AG04450 (cell line): Measurements from ENCODE around the gene OLFM1. TPM values are rescaled to one million over a fixed set of nuclear protein-coding genes. Genes with fewer than 3 reads are reported as not detected.
"Not testable (repeated sequence)": the region's sequence is repeated elsewhere in the genome, so short reads cannot be mapped to it uniquely, and the experiment has no call there.

Source experiments
- CTCF ChIA-PET: fragments of 300-600, 350-600 bp; formaldehyde crosslinking; extraction: SDS; loops from one replicate; lab custom pipeline; 2022; ENCODE audit warnings: antibody characterized with exemption, inconsistent platforms; lab: Charles Lee
- POLR2A ChIA-PET: fragments of 350-600 bp; formaldehyde crosslinking; extraction: SDS; loops from one replicate; lab custom pipeline; 2021; ENCODE audit warnings: antibody characterized with exemption, inconsistent platforms; lab: Yijun Ruan, JAX
- DNase-seq: peaks from one replicate; pipeline ENCODE4 v3.0.0-alpha.2; 2011; ENCODE audit warnings: low read depth, low spot score
- H3K27ac ChIP-seq: one replicate; pipeline ENCODE4 v1.5.1; 2012; ENCODE audit warnings: low read depth, low read length, control low read depth
- H3K27me3 ChIP-seq: one replicate; pipeline ENCODE4 v1.6.0; 2012; ENCODE audit warnings: low read length; ENCODE audit not compliant: control insufficient read depth, insufficient read depth
- H3K4me3 ChIP-seq: 2 replicates; pipeline ENCODE4 v1.5.1; 2011; ENCODE audit warnings: mild to moderate bottlenecking, low read depth, low read length, control low read depth
- H3K9me3 ChIP-seq: 2 replicates; pipeline ENCODE4 v1.5.1; 2012; ENCODE audit warnings: low read length; ENCODE audit not compliant: control insufficient read depth, insufficient read depth
- polyA plus RNA-seq: library from polyadenylated mRNA; depleted of rRNA; stranded (reverse); fragments of >200 nt; gene quantifications from 2 replicates; pipeline ENCODE4 v1.2.3, GENCODE V29; 2011
- TF ChIP-seq, protein P1 (sequence below): IDR thresholded peaks from 2 replicates; pipeline ENCODE4 v1.5.1; 2011; ENCODE audit warnings: low read depth, low read length, control low read depth, inconsistent platforms

OLFM1 gene
- polyA plus RNA-seq, 1 experiment, result 0.16 TPM

DNA sequence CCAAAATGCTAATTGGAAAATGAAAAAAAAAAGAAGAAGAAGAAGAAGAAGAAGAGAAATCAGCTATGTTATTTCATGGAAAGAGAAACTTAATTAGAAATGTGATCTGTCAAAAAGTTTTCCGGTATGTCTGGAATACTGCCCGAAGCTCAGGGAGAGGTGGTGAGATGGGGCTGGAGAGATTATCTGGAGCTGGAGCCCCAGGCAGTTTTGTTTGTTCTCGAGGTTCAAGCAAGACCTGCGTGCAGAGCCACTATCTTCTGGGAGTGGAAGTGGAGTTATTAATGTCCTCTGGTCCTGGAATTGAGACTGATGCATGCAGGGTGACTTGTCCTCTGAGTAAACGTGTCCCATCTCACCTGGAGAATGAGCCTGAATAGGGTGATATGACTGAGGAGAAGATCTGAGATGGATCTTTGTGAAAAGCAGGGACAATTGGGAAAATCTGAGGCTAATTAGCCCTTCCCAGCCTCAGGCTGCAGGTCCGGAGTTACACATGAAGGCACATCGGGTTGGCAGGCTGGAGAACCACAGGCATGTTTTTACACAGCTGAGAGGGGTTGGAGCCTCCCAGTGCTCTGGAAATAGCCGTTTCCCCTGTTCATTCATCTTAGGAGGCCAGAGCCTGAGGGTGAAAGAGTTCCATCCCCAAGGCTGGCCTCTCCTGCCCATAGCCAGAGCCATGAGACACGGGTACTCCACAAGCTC lies 70.5 kb downstream of the OLFM1 start:
- POLR2A ChIA-PET, result no interaction called here
- CTCF ChIA-PET, result no interaction called here

DNA sequence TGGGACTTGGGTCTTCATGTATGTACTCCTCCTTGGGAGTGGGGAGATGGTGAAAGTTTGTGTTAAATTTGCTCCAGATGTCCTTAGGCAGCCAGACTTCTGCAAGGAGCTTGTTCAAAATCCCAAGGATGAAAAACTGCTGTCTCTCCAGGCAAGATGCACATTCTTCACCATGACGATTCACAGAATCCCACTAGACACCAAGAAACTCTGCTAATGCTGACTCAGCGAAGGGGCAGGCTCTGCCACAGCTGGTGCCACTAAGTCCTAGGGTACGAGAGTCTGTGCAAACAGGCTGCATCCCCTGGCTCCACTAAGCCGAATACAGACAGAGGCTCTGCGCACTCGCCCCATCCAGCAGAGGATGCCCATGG lies 71.1 kb downstream of the OLFM1 start:
- H3K27ac ChIP-seq, result no peak overlapping the region
- DNase-seq, result no peak
- TF ChIP-seq, protein P1, sequence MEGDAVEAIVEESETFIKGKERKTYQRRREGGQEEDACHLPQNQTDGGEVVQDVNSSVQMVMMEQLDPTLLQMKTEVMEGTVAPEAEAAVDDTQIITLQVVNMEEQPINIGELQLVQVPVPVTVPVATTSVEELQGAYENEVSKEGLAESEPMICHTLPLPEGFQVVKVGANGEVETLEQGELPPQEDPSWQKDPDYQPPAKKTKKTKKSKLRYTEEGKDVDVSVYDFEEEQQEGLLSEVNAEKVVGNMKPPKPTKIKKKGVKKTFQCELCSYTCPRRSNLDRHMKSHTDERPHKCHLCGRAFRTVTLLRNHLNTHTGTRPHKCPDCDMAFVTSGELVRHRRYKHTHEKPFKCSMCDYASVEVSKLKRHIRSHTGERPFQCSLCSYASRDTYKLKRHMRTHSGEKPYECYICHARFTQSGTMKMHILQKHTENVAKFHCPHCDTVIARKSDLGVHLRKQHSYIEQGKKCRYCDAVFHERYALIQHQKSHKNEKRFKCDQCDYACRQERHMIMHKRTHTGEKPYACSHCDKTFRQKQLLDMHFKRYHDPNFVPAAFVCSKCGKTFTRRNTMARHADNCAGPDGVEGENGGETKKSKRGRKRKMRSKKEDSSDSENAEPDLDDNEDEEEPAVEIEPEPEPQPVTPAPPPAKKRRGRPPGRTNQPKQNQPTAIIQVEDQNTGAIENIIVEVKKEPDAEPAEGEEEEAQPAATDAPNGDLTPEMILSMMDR, result no peak
- ChIA-PET CTCF (no interaction called here), POLR2A (no interaction called here)
- no peaks in the 10 kb centered on the region for H3K27me3 ChIP-seq
- H3K9me3 ChIP-seq, result peaks cover 28% of the 10 kb centered on the region
- H3K4me3 ChIP-seq, result no peak overlapping the region

More for the DNA sequence above, 70.5 kb downstream of the OLFM1 start:
- DNase-seq, result no peak
- no peaks in the 10 kb centered on the region for H3K27me3 ChIP-seq
- peaks cover 32% of the 10 kb centered on the region for H3K9me3 ChIP-seq
- TF ChIP-seq, protein P1, result no peak
- no peak overlapping the region for H3K27ac ChIP-seq
- H3K4me3 ChIP-seq, result no peak overlapping the region

DNA sequence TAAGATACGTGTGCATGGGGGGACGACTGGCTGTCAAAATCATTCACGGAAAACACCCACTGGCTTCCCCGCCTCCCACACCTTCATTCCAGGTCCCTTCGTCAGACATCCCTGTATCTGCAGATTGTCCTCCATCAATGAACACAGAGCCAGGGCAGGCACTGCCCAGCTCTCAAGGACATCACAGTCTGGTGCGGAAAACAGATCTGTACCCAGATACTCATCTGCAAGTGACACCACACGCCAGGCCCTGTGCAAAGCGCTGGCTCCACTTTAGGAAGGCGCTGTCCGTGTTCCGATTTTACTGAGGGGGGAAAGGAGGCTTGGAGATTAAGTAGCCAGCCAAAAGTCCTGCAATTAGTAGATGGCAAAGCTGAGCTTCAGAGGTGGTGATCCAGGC lies 72.3 kb downstream of the OLFM1 start:
- peaks cover 28% of the 10 kb centered on the region for H3K9me3 ChIP-seq
- TF ChIP-seq, protein P1, result no peak
- POLR2A ChIA-PET, result no interaction called here
- DNase-seq, result no peak
- no peak overlapping the region for H3K27ac ChIP-seq
- CTCF ChIA-PET, result no interaction called here
- H3K27me3 ChIP-seq, result no peaks in the 10 kb centered on the region
- H3K4me3 ChIP-seq, result no peak overlapping the region

DNA sequence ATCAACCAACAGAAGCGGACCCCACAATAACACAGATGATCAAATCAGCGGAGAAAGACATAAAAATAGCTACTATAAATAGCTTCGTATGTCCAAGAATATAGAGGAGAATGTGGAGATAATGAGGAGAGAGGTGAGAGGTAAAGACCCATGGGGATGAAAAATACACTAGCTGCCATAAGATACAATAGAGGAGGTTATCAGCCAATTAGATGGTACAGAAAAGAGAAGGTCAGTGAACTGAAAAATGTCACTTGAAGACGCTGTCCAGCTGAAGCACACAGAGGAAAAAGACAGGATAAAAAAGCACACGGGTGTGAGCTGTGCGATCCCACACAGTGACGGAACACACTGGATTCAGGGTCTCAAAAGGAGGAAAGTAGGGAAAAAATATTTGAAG lies 73.4 kb downstream of the OLFM1 start:
- DNase-seq, result no peak
- H3K27me3 ChIP-seq, result no peaks in the 10 kb centered on the region
- peaks cover 27% of the 10 kb centered on the region for H3K9me3 ChIP-seq
- ChIA-PET CTCF (no interaction called here), POLR2A (no interaction called here)
- TF ChIP-seq, protein P1, result no peak
- H3K4me3 ChIP-seq, result no peak overlapping the region
- H3K27ac ChIP-seq, result no peak overlapping the region

DNA sequence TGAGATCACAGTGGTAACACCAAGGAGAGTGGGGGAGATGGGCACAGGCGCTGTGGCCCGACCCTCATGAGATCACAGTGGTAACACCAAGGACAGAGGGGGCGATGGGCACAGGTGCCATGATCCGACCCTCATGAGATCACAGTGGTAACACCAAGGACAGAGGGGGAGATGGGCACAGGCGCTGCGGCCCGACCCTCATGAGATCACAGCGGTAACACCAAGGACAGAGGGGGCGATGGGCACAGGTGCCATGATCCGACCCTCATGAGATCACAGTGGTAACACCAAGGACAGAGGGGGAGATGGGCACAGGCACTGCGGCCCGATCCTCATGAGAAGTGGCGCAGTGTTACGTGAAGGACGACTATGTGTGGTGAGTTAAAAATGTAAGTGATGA lies 75.1 kb downstream of the OLFM1 start:
- DNase-seq, CTCF ChIA-PET, H3K27me3 ChIP-seq, H3K4me3 ChIP-seq, POLR2A ChIA-PET, H3K27ac ChIP-seq: not testable (repeated sequence)
- H3K9me3 ChIP-seq, result peaks cover 33% of the 10 kb centered on the region
